Kidney (tissue), 14 donors: Measurements from ENCODE around the gene CSRNP2. TPM values are rescaled to one million over a fixed set of nuclear protein-coding genes. Genes with fewer than 3 reads are reported as not detected.

Experiments
- DNase-seq, 5 donors: peaks; one replicate each; pipeline ENCODE4 v3.0.0-alpha.2; 2013 to 2020
- FAIRE-seq: peaks from 2 replicates; lab custom pipeline; 2012; peaks lifted over from hg19 to GRCh38; lab: Jason Lieb, UNC
- H3K27ac ChIP-seq, 2 donors: one replicate each; pipeline ENCODE4 v1.7.0; 2013; ENCODE audit warnings: low read depth in 2 of 2, low read length in 2 of 2, inconsistent platforms in 1 of 2
- H3K27me3 ChIP-seq: one replicate; pipeline ENCODE4 v1.7.1; 2013; ENCODE audit warnings: low read length, inconsistent platforms; ENCODE audit not compliant: control insufficient read depth, insufficient read depth
- H3K36me3 ChIP-seq, 3 donors: one replicate each; pipeline versions ENCODE4 v1.7.0 to v1.7.1; 2013; ENCODE audit warnings: low read length in 3 of 3, control low read depth in 1 of 3, inconsistent platforms in 1 of 3; ENCODE audit not compliant: insufficient read depth in 3 of 3, control insufficient read depth in 2 of 3
- H3K4me1 ChIP-seq, 3 donors: one replicate each; pipeline versions ENCODE4 v1.7.0 to v1.7.1; 2013; ENCODE audit warnings: low read length in 3 of 3, inconsistent platforms in 1 of 3, low read depth in 1 of 3; ENCODE audit not compliant: control insufficient read depth in 2 of 3, insufficient read depth in 2 of 3
- H3K4me3 ChIP-seq, 3 donors: one replicate each; pipeline versions ENCODE4 v1.7.0 to v1.8.1; 2013; ENCODE audit warnings: low read length in 3 of 3, control low read depth in 1 of 3, inconsistent platforms in 1 of 3
- H3K9ac ChIP-seq, 3 donors: one replicate each; pipeline versions ENCODE4 v1.7.0 to v1.7.1; 2013; ENCODE audit warnings: low read length in 3 of 3, control low read depth in 1 of 3, inconsistent platforms in 1 of 3
- H3K9me3 ChIP-seq, 3 donors: one replicate each; pipeline versions ENCODE4 v1.7.0 to v1.7.1; 2013; ENCODE audit warnings: low read length in 3 of 3, control low read depth in 1 of 3, inconsistent platforms in 1 of 3; ENCODE audit not compliant: control insufficient read depth in 2 of 3, insufficient read depth in 1 of 3
- CTCF ChIP-seq: IDR thresholded peaks from 3 replicates; pipeline ENCODE4 v1.5.1; 2012; ENCODE audit warnings: mild to moderate bottlenecking, moderate library complexity, borderline replicate concordance; ENCODE audit not compliant: insufficient read depth; ENCODE audit errors: extremely low read depth
- intact Hi-C: fragments of 100-400 bp; cut with DNase I; formaldehyde crosslinking; loops from one replicate; pipeline ENCODE4 v1.11.1; 2022
- polyA plus RNA-seq: library from polyadenylated mRNA; stranded (reverse); fragments of 350-450 nt; fragmentation: Illumina TruSeq; extraction: RNeasy Lipid Tissue Mini Kit (QIAGEN cat#74804); gene quantifications from one replicate; pipeline ENCODE4 v1.2.3, GENCODE V29; 2014; ENCODE audit warnings: low read depth, low replicate concordance; ENCODE audit not compliant: insufficient read depth
- total RNA-seq: library from RNA; stranded (reverse); fragmentation: NEBNext Ultra II Directional; extraction: Animal tissue kit (Norgen Biotek cat#: 25700); gene quantifications from one replicate; pipeline ENCODE4 v1.2.1, GENCODE V29; 2021
- donor health status: control.
- donor health status: control.
- donor health status: control.
- donor health status: control.
- donor health status: control.
- donor health status: DM: yes; HTN: yes; CAD: no.
- donor health status: Normal renal cell carcinoma (clear cell type).

The CSRNP2 gene
- total and polyA plus RNA-seq, 2 donors from 2014 or later = 8.5 to 29.6 TPM

GRCh38 chr12:51128919-51129318, 45.5 kb upstream of the CSRNP2 start:
- intact Hi-C loops = no loop called here
- no peaks in the 10 kb centered on the region for H3K27me3 ChIP-seq
- FAIRE-seq = no peak
- TF ChIP-seq CTCF = no peak
- peak in 2 of 5 donors; percentile 37 for DNase-seq
- no peaks in the 10 kb centered on the region for H3K4me1 ChIP-seq
- H3K4me3 ChIP-seq = no peak overlapping the region
- H3K27ac ChIP-seq = no peak overlapping the region
- no peaks in the 10 kb centered on the region for H3K9me3 ChIP-seq
- no peak overlapping the region for H3K9ac ChIP-seq
- peaks cover 0 to 2% (median 0%) of the 10 kb centered on the region in 3 donors for H3K36me3 ChIP-seq

- H3K9ac ChIP-seq = no peak overlapping the region
- intact Hi-C loops = no loop called here
- no peak for FAIRE-seq
Observed at GRCh38 chr12:51127050-51127729, 43.8 kb upstream of the CSRNP2 start.

GRCh38 chr12:51126297-51126696, 42.9 kb upstream of the CSRNP2 start:
- no peak for TF ChIP-seq CTCF
- H3K4me1 ChIP-seq = peaks cover 0 to 9% (median 0%) of the 10 kb centered on the region in 3 donors
- H3K9me3 ChIP-seq = no peaks in the 10 kb centered on the region
- DNase-seq (no peak), FAIRE-seq (no peak)
- H3K36me3 ChIP-seq = peaks cover 0 to 2% (median 0%) of the 10 kb centered on the region in 3 donors
- no peak overlapping the region for H3K9ac ChIP-seq
- intact Hi-C loops = no loop called here
- H3K27ac ChIP-seq = no peak overlapping the region
- no peaks in the 10 kb centered on the region for H3K27me3 ChIP-seq
- no peak overlapping the region for H3K4me3 ChIP-seq

More at GRCh38 chr12:51127050-51127729, 43.8 kb upstream of the CSRNP2 start:
- no peak for DNase-seq
- H3K27me3 ChIP-seq = no peaks in the 10 kb centered on the region
- H3K4me1 ChIP-seq = peaks cover 0 to 9% (median 0%) of the 10 kb centered on the region in 3 donors
- no peak overlapping the region for H3K27ac ChIP-seq
- no peak overlapping the region for H3K4me3 ChIP-seq
- TF ChIP-seq CTCF = no peak
- no peaks in the 10 kb centered on the region for H3K9me3 ChIP-seq
- peaks cover 0 to 2% (median 0%) of the 10 kb centered on the region in 3 donors for H3K36me3 ChIP-seq

- H3K27ac ChIP-seq = no peak overlapping the region
- TF ChIP-seq CTCF = no peak
- H3K36me3 ChIP-seq = peaks cover 0 to 2% (median 0%) of the 10 kb centered on the region in 3 donors
- intact Hi-C loops = no loop called here
- H3K4me3 ChIP-seq = no peak overlapping the region
- no peak overlapping the region for H3K9ac ChIP-seq
- peaks cover 0 to 9% (median 0%) of the 10 kb centered on the region in 3 donors for H3K4me1 ChIP-seq
- FAIRE-seq (no peak), DNase-seq (peak in 1 of 5 donors; percentile 70)
- no peaks in the 10 kb centered on the region for H3K27me3 ChIP-seq
- H3K9me3 ChIP-seq = no peaks in the 10 kb centered on the region
Observed at GRCh38 chr12:51124504-51124903, 41.1 kb upstream of the CSRNP2 start.
